Measurements from ENCODE around the gene SRPK3. TPM values are rescaled to one million over a fixed set of nuclear protein-coding genes. Genes with fewer than 3 reads are reported as not detected.

SRPK3 gene
- total RNA-seq: under 0.01 TPM in 1 of 2 replicates, not detected in the other

GRCh38 chrX:153780678-153781427, at the start of gene SRPK3:
Gene SRPK3, plus strand, starts transcription at chrX:153781041. Its CDS starts 46 bp downstream, at chrX:153781087.

GRCh38 chrX:153763989-153764755, 16.7 kb upstream of the SRPK3 start, which contains the start of gene PLXNB3:
Gene PLXNB3, plus strand, starts transcription at chrX:153764249. Its CDS starts 1,287 bp downstream, at chrX:153765536.

GRCh38 chrX:153794018-153794896, 13.4 kb downstream of the SRPK3 start, which contains the start of the genes IDH3G and SSR4:
Gene IDH3G, minus strand, starts transcription at chrX:153794375. Its CDS starts 49 bp downstream, at chrX:153794326.
Gene SSR4, plus strand, starts transcription at chrX:153794668. Its CDS starts 20 bp downstream, at chrX:153794688.

GRCh38 chrX:153829799-153830639, 49.2 kb downstream of the SRPK3 start, which contains the start of gene PDZD4:
Gene PDZD4, minus strand, starts transcription at chrX:153830544. Its CDS starts 246 bp downstream, at chrX:153830298.

Other genes starting within 250 kb of the SRPK3 start
- gene CCNQ, start 181.9 kb upstream of the SRPK3 start, total RNA-seq: 46.2 and 47.6 TPM in 2 replicates
- not detected in 2 replicates for gene DUSP9, start 133.8 kb upstream of the SRPK3 start, total RNA-seq
- gene PNCK, start 107.2 kb upstream of the SRPK3 start, total RNA-seq: not detected in 2 replicates
- 1.4 and 2.0 TPM in 2 replicates for gene SLC6A8, start 93.1 kb upstream of the SRPK3 start, total RNA-seq
- gene BCAP31, start 56.7 kb upstream of the SRPK3 start, total RNA-seq: 218 and 225 TPM in 2 replicates
- 12.3 and 14.3 TPM in 2 replicates for gene ABCD1, start 56.2 kb upstream of the SRPK3 start, total RNA-seq
- 3.5 and 10.6 TPM in 2 replicates for gene PLXNB3, start 16.8 kb upstream of the SRPK3 start, total RNA-seq
- 50.8 and 71.7 TPM in 2 replicates for gene IDH3G, start 13.3 kb downstream of the SRPK3 start, total RNA-seq
- 216 and 289 TPM in 2 replicates for gene SSR4, start 13.6 kb downstream of the SRPK3 start, total RNA-seq
- gene PDZD4, start 49.5 kb downstream of the SRPK3 start, total RNA-seq: not detected in 2 replicates
- gene L1CAM, start 105.1 kb downstream of the SRPK3 start, total RNA-seq: 0.05 TPM in 1 of 2 replicates, not detected in the other
- gene AVPR2, start 123.6 kb downstream of the SRPK3 start, total RNA-seq: 0.47 TPM in 1 of 2 replicates, not detected in the other
- gene ARHGAP4, start 145.2 kb downstream of the SRPK3 start, total RNA-seq: 2.3 and 5.2 TPM in 2 replicates
- gene NAA10, start 154.0 kb downstream of the SRPK3 start, total RNA-seq: 166 and 169 TPM in 2 replicates
- 5.6 and 7.6 TPM in 2 replicates for gene RENBP, start 163.6 kb downstream of the SRPK3 start, total RNA-seq
- gene HCFC1, start 190.8 kb downstream of the SRPK3 start, total RNA-seq: 58.3 and 60.4 TPM in 2 replicates
- gene TMEM187, start 191.7 kb downstream of the SRPK3 start, total RNA-seq: 7.5 and 7.8 TPM in 2 replicates
- gene IRAK1, start 238.9 kb downstream of the SRPK3 start, total RNA-seq: 139 and 151 TPM in 2 replicates

All from mammary microvascular endothelial cell (primary cell).